Measurements from ENCODE around the gene FOXO3.
A peak's percentile ranks its signal among the peaks of the same experiment; 100 is the strongest.
"Not testable (repeated sequence)": the region's sequence is repeated elsewhere in the genome, so short reads cannot be mapped to it uniquely, and the experiment has no call there.

FOXO3 gene

GRCh38 chr6:108559884-108560462 is 744 bp upstream of the FOXO3 start:
- Histone ChIP-seq H3K9me3 (ENCODE audit: insufficient read depth, low read depth, low read length) (peaks cover 3% of the 10 kb centered on the region), H3K27ac (ENCODE audit: low read depth, low read length) (peak overlapping the region; percentile 83), H2BK5ac (ENCODE audit: low read depth, low read length, poor library complexity) (peak overlapping the region; percentile 85), H4K91ac (ENCODE audit: low read depth, low read length) (peak overlapping the region; percentile 67), H3K4me2 (ENCODE audit: low read length) (peak overlapping the region; percentile 90), H3K4ac (ENCODE audit: low read depth, low read length) (peak overlapping the region; percentile 16), H2BK12ac (ENCODE audit: low read length) (peak overlapping the region; percentile 6), H2AK5ac (ENCODE audit: low read length) (peak overlapping the region; percentile 6), H3K4me1 (ENCODE audit: control insufficient read depth in 1 of 2, insufficient read depth in 2 of 2, low read length in 2 of 2) (peaks cover 9 to 11% of the 10 kb centered on the region in 2 experiments), H3K23ac (ENCODE audit: low read length) (no peak overlapping the region), H4K8ac (ENCODE audit: low read depth, low read length) (peak overlapping the region; percentile 75), H3K14ac (ENCODE audit: low read length) (peak overlapping the region; percentile 89), H3K27me3 (ENCODE audit: insufficient read depth, low read length) (no peaks in the 10 kb centered on the region), H3K9ac (ENCODE audit: low read length) (peak overlapping the region; percentile 82), H3K79me2 (ENCODE audit: control insufficient read depth, insufficient read depth, low read length, poor library complexity) (peaks cover 25% of the 10 kb centered on the region), H3K18ac (ENCODE audit: low read length) (peak overlapping the region; percentile 32), H4K12ac (ENCODE audit: low read depth, low read length) (peak overlapping the region; percentile 34), H2BK120ac (ENCODE audit: insufficient read depth, low read length, poor library complexity) (peak overlapping the region; percentile 44), H2AFZ (ENCODE audit: insufficient read depth, low read length, poor library complexity) (peak overlapping the region; percentile 28), H3K79me1 (ENCODE audit: low read length) (peaks cover 34% of the 10 kb centered on the region), H3K4me3 (ENCODE audit: low read depth, low read length) (peak overlapping the region; percentile 92), H3K36me3 (ENCODE audit: control insufficient read depth in 1 of 2, insufficient read depth in 2 of 2, low read length in 2 of 2) (no peaks in the 10 kb centered on the region)
- no CpG with 5 or more reads among the region's 64 CpGs for WGBS (ENCODE audit: extremely low coverage, insufficient coverage, insufficient read length)
- DNase-seq = peak; percentile 74 to 77

- H3K79me2 ChIP-seq (ENCODE audit: control insufficient read depth, insufficient read depth, low read length, poor library complexity) = peaks cover 25% of the 10 kb centered on the region
- not testable (repeated sequence) for H3K4me2 ChIP-seq (ENCODE audit: low read length); H4K8ac ChIP-seq (ENCODE audit: low read depth, low read length); H3K18ac ChIP-seq (ENCODE audit: low read length); H2BK120ac ChIP-seq (ENCODE audit: insufficient read depth, low read length, poor library complexity); H3K14ac ChIP-seq (ENCODE audit: low read length); DNase-seq; H2AFZ ChIP-seq (ENCODE audit: insufficient read depth, low read length, poor library complexity); H4K12ac ChIP-seq (ENCODE audit: low read depth, low read length); H3K9ac ChIP-seq (ENCODE audit: low read length); H3K23ac ChIP-seq (ENCODE audit: low read length); H3K27me3 ChIP-seq (ENCODE audit: insufficient read depth, low read length); H3K36me3 ChIP-seq (ENCODE audit: control insufficient read depth in 1 of 2, insufficient read depth in 2 of 2, low read length in 2 of 2); H3K9me3 ChIP-seq (ENCODE audit: insufficient read depth, low read depth, low read length); H3K4ac ChIP-seq (ENCODE audit: low read depth, low read length); H2BK12ac ChIP-seq (ENCODE audit: low read length); H2AK5ac ChIP-seq (ENCODE audit: low read length)
- H4K91ac ChIP-seq (ENCODE audit: low read depth, low read length) = peak overlapping the region; percentile 34
- peak overlapping the region; percentile 91 for H3K4me3 ChIP-seq (ENCODE audit: low read depth, low read length)
- peak overlapping the region; percentile 66 for H3K27ac ChIP-seq (ENCODE audit: low read depth, low read length)
- peaks cover 34% of the 10 kb centered on the region for H3K79me1 ChIP-seq (ENCODE audit: low read length)
- peaks cover 9 to 11% of the 10 kb centered on the region in 2 experiments for H3K4me1 ChIP-seq (ENCODE audit: control insufficient read depth in 1 of 2, insufficient read depth in 2 of 2, low read length in 2 of 2)
- peak overlapping the region; percentile 64 for H2BK5ac ChIP-seq (ENCODE audit: low read depth, low read length, poor library complexity)
- WGBS (ENCODE audit: extremely low coverage, insufficient coverage, insufficient read length) = no CpG with 5 or more reads among the region's 40 CpGs
Observed at GRCh38 chr6:108561309-108561647, 561 bp downstream of the FOXO3 start.

- Histone ChIP-seq H2AK5ac (ENCODE audit: low read length) (peak overlapping the region; percentile 87), H2BK120ac (ENCODE audit: insufficient read depth, low read length, poor library complexity) (peak overlapping the region; percentile 85), H3K27ac (ENCODE audit: low read depth, low read length) (peak overlapping the region; percentile 70), H4K91ac (ENCODE audit: low read depth, low read length) (peak overlapping the region; percentile 60), H3K27me3 (ENCODE audit: insufficient read depth, low read length) (no peaks in the 10 kb centered on the region), H3K4me3 (ENCODE audit: low read depth, low read length) (peak overlapping the region; percentile 91), H2BK12ac (ENCODE audit: low read length) (peak overlapping the region; percentile 71), H3K79me2 (ENCODE audit: control insufficient read depth, insufficient read depth, low read length, poor library complexity) (peaks cover 25% of the 10 kb centered on the region), H3K4me2 (ENCODE audit: low read length) (peak overlapping the region; percentile 80), H3K14ac (ENCODE audit: low read length) (peak overlapping the region; percentile 92), H4K8ac (ENCODE audit: low read depth, low read length) (peak overlapping the region; percentile 83), H2BK5ac (ENCODE audit: low read depth, low read length, poor library complexity) (peak overlapping the region; percentile 71), H3K79me1 (ENCODE audit: low read length) (peaks cover 34% of the 10 kb centered on the region), H3K9ac (ENCODE audit: low read length) (peak overlapping the region; percentile 66), H4K12ac (ENCODE audit: low read depth, low read length) (peak overlapping the region; percentile 58), H3K9me3 (ENCODE audit: insufficient read depth, low read depth, low read length) (peaks cover 3% of the 10 kb centered on the region), H2AFZ (ENCODE audit: insufficient read depth, low read length, poor library complexity) (peak overlapping the region; percentile 74), H3K36me3 (ENCODE audit: control insufficient read depth in 1 of 2, insufficient read depth in 2 of 2, low read length in 2 of 2) (no peaks in the 10 kb centered on the region), H3K4me1 (ENCODE audit: control insufficient read depth in 1 of 2, insufficient read depth in 2 of 2, low read length in 2 of 2) (peaks cover 6 to 11% of the 10 kb centered on the region in 2 experiments), H3K18ac (ENCODE audit: low read length) (peak overlapping the region; percentile 98), H3K4ac (ENCODE audit: low read depth, low read length) (peak overlapping the region; percentile 98), H3K23ac (ENCODE audit: low read length) (no peak overlapping the region)
- WGBS (ENCODE audit: extremely low coverage, insufficient coverage, insufficient read length) = no CpG with 5 or more reads among the region's 46 CpGs
- DNase-seq = peak in 1 of 2 donors; percentile 48
Observed at GRCh38 chr6:108561742-108562502, 1.2 kb downstream of the FOXO3 start.

GRCh38 chr6:108562503-108562993 is 1.8 kb downstream of the FOXO3 start:
- H3K9ac ChIP-seq (ENCODE audit: low read length) = no peak overlapping the region
- peak overlapping the region; percentile 98 for H3K4ac ChIP-seq (ENCODE audit: low read depth, low read length)
- no peak overlapping the region for H4K12ac ChIP-seq (ENCODE audit: low read depth, low read length)
- WGBS (ENCODE audit: extremely low coverage, insufficient coverage, insufficient read length) = no CpG with 5 or more reads among the region's 17 CpGs
- H3K9me3 ChIP-seq (ENCODE audit: insufficient read depth, low read depth, low read length) = peaks cover 3% of the 10 kb centered on the region
- H2BK12ac ChIP-seq (ENCODE audit: low read length) = no peak overlapping the region
- peak overlapping the region; percentile 77 for H3K14ac ChIP-seq (ENCODE audit: low read length)
- peak overlapping the region; percentile 69 for H2AK5ac ChIP-seq (ENCODE audit: low read length)
- peaks cover 4 to 6% of the 10 kb centered on the region in 2 experiments for H3K36me3 ChIP-seq (ENCODE audit: control insufficient read depth in 1 of 2, insufficient read depth in 2 of 2, low read length in 2 of 2)
- H3K79me1 ChIP-seq (ENCODE audit: low read length) = peaks cover 31% of the 10 kb centered on the region
- peaks cover 0 to 6% of the 10 kb centered on the region in 2 experiments for H3K4me1 ChIP-seq (ENCODE audit: control insufficient read depth in 1 of 2, insufficient read depth in 2 of 2, low read length in 2 of 2)
- H3K4me3 ChIP-seq (ENCODE audit: low read depth, low read length) = peak overlapping the region; percentile 91
- no peak overlapping the region for H2BK120ac ChIP-seq (ENCODE audit: insufficient read depth, low read length, poor library complexity)
- peak overlapping the region; percentile 71 for H2BK5ac ChIP-seq (ENCODE audit: low read depth, low read length, poor library complexity)
- H4K8ac ChIP-seq (ENCODE audit: low read depth, low read length) = no peak overlapping the region
- H3K23ac ChIP-seq (ENCODE audit: low read length) = no peak overlapping the region
- no peaks in the 10 kb centered on the region for H3K27me3 ChIP-seq (ENCODE audit: insufficient read depth, low read length)
- H4K91ac ChIP-seq (ENCODE audit: low read depth, low read length) = no peak overlapping the region
- H2AFZ ChIP-seq (ENCODE audit: insufficient read depth, low read length, poor library complexity) = no peak overlapping the region
- peaks cover 27% of the 10 kb centered on the region for H3K79me2 ChIP-seq (ENCODE audit: control insufficient read depth, insufficient read depth, low read length, poor library complexity)
- H3K27ac ChIP-seq (ENCODE audit: low read depth, low read length) = peak overlapping the region; percentile 70
- H3K18ac ChIP-seq (ENCODE audit: low read length) = peak overlapping the region; percentile 98
- H3K4me2 ChIP-seq (ENCODE audit: low read length) = peak overlapping the region; percentile 80
- DNase-seq = peak; percentile 39 to 59

Data from trophoblast cell (in vitro differentiated cells and primary cell).